ENCODE data around the gene PAPPA. TPM values are rescaled to one million over a fixed set of nuclear protein-coding genes. Genes with fewer than 3 reads are reported as not detected.

Gene PAPPA
- total RNA-seq, 1 experiment from 2014 or later: 0.17 TPM

DNA sequence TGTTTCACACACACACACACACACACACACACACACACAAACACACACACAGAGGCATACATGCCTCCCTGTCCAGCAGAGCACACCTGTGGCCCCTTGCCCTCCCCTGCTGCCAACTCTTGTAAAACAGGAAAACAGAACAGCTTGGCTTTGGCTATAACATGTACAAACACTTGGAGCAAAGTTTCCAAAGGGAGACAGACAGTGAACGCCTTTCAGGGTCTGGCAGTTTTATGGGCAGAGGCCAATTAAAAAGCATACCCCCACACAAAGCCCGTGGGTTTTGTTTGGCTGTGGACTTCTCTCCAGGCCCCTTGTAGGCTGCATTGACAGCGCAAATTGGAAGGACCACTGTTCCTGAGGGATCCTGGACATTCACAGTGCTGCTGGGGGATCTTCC is 265.6 kb downstream of the PAPPA start:
- no peak overlapping the region for H2AK5ac ChIP-seq (ENCODE audit: insufficient read length, low read length)
- H3T11ph ChIP-seq (ENCODE audit: low read length): no peak overlapping the region
- no peak overlapping the region for H2BK12ac ChIP-seq (ENCODE audit: insufficient read length, low read depth, low read length)
- no peak overlapping the region for H3K23ac ChIP-seq (ENCODE audit: insufficient read length, low read depth, low read length)
- H3K23me2 ChIP-seq (ENCODE audit: insufficient read length, low read depth, low read length, poor library complexity, severe bottlenecking): no peaks in the 10 kb centered on the region
- no peaks in the 10 kb centered on the region for H3K27me3 ChIP-seq (ENCODE audit: insufficient read depth, low read length)
- H3K4me2 ChIP-seq (ENCODE audit: insufficient read depth, insufficient read length, low read length): no peak overlapping the region
- no peak overlapping the region for H2BK120ac ChIP-seq (ENCODE audit: low read depth, low read length, poor library complexity, severe bottlenecking)
- no peaks in the 10 kb centered on the region for H3K79me2 ChIP-seq (ENCODE audit: insufficient read depth, low read length)
- no peak overlapping the region for H3K27ac ChIP-seq (ENCODE audit: insufficient read length, low read depth, low read length)
- H3K9me3 Mint-ChIP-seq: no peaks in the 10 kb centered on the region
- no peaks in the 10 kb centered on the region for H3K4me1 ChIP-seq (ENCODE audit: insufficient read depth, low read length)
- H4K91ac ChIP-seq (ENCODE audit: insufficient read length, low read depth, low read length): no peak overlapping the region
- no peaks in the 10 kb centered on the region for H4K20me1 ChIP-seq (ENCODE audit: control insufficient read depth, insufficient read depth, insufficient read length)
- no peak overlapping the region for H2BK20ac ChIP-seq (ENCODE audit: low read depth, low read length, poor library complexity, severe bottlenecking)
- H3K18ac ChIP-seq (ENCODE audit: insufficient read length, low read depth, low read length): no peak overlapping the region
- H3K4ac ChIP-seq (ENCODE audit: low read depth, low read length): no peak overlapping the region
- H3K4me1 Mint-ChIP-seq: no peaks in the 10 kb centered on the region
- H3K56ac ChIP-seq (ENCODE audit: insufficient read length, low read depth, low read length): no peak overlapping the region
- no peak overlapping the region for H3K14ac ChIP-seq (ENCODE audit: insufficient read depth, low read length)
- H3K9me3 ChIP-seq (ENCODE audit: control insufficient read depth, low read depth, low read length): no peaks in the 10 kb centered on the region
- DNase-seq: no peak
- no peak overlapping the region for H4K8ac ChIP-seq (replicated peaks; ENCODE audit: insufficient read length, low read depth, low read length)
- no peak overlapping the region for H4K5ac ChIP-seq (ENCODE audit: insufficient read length, low read depth, low read length)
- no peak overlapping the region for H3K4me3 Mint-ChIP-seq
- TF ChIP-seq, protein P1, sequence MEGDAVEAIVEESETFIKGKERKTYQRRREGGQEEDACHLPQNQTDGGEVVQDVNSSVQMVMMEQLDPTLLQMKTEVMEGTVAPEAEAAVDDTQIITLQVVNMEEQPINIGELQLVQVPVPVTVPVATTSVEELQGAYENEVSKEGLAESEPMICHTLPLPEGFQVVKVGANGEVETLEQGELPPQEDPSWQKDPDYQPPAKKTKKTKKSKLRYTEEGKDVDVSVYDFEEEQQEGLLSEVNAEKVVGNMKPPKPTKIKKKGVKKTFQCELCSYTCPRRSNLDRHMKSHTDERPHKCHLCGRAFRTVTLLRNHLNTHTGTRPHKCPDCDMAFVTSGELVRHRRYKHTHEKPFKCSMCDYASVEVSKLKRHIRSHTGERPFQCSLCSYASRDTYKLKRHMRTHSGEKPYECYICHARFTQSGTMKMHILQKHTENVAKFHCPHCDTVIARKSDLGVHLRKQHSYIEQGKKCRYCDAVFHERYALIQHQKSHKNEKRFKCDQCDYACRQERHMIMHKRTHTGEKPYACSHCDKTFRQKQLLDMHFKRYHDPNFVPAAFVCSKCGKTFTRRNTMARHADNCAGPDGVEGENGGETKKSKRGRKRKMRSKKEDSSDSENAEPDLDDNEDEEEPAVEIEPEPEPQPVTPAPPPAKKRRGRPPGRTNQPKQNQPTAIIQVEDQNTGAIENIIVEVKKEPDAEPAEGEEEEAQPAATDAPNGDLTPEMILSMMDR (conservative IDR thresholded peaks at IDR 0.05): no peak
- no peak overlapping the region for H3K9ac ChIP-seq (ENCODE audit: extremely low read depth, insufficient read length, low read length)
- H3K36me3 Mint-ChIP-seq (ENCODE audit: insufficient read depth in 1 of 3, low read depth in 3 of 3): no peaks in the 10 kb centered on the region
- no peaks in the 10 kb centered on the region for H3K27me3 Mint-ChIP-seq (ENCODE audit: low read depth)
- H2BK15ac ChIP-seq (ENCODE audit: low read depth, low read length): no peak overlapping the region
- H3K79me1 ChIP-seq (ENCODE audit: insufficient read depth, low read depth, low read length, poor library complexity, severe bottlenecking): no peaks in the 10 kb centered on the region
- H2AFZ ChIP-seq (ENCODE audit: low read length): no peak overlapping the region
- peak overlapping the region in 1 of 3 experiments; percentile 66; a peak in 1 of 7 replicates for H3K27ac Mint-ChIP-seq
- WGBS (ENCODE audit: extremely low coverage, insufficient read length, low lambda C conversion rate): no CpG with 5 or more reads among the region's 3 CpGs
- H2BK5ac ChIP-seq (ENCODE audit: insufficient read length, low read length): no peak overlapping the region

Measured in H9 (cell line).